ENCODE results near the gene RRAGC. TPM values are rescaled to one million over a fixed set of nuclear protein-coding genes. Genes with fewer than 3 reads are reported as not detected.
"Not testable (repeated sequence)": the region's sequence is repeated elsewhere in the genome, so short reads cannot be mapped to it uniquely, and the experiment has no call there.

The RRAGC gene
- total RNA-seq, 2 donors from 2014 or later, result 17.2 to 20.2 TPM

- H3K9me3 ChIP-seq, result no peaks in the 10 kb centered on the region
- peaks cover 21% of the 10 kb centered on the region for H3K36me3 ChIP-seq
- TF ChIP-seq CTCF (IDR thresholded peaks at IDR 0.05), result no peak
- no peak overlapping the region for H3K4me3 ChIP-seq
- DNase-seq (ENCODE audit: low spot score), result no peak
- no peak for ATAC-seq (ENCODE audit: insufficient number of reproducible peaks, low FRiP score, low read depth)
- H3K27ac ChIP-seq, result no peak overlapping the region
- H3K27me3 ChIP-seq (replicated peaks; ENCODE audit: insufficient read depth), result no peaks in the 10 kb centered on the region
- H3K4me1 ChIP-seq (ENCODE audit: control insufficient read depth in 1 of 2, low read depth in 2 of 2), result peaks cover 10 to 24% of the 10 kb centered on the region in 2 donors
Observed at GRCh38 chr1:38852780-38853179, 6.8 kb downstream of the RRAGC start.

DNA sequence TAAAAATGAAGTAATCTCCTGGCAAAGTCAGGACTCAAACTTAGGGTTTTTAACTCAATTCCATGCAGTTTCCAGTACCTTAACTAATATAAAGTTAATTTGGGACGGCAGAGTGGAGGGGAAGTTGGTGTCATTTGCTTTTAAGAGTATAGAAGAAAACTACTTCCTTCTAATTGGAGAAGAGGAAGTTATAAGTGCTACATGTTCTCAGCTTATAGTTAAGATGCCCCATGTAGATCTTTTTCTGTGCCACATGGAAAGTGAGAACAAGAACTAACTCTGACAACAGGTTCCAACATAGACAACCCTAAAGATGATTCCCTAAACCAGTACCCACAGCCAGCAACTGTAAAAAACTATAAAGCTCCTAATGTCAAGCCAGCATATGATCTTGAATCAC, 11.5 kb downstream of the RRAGC start:
- H3K4me3 ChIP-seq, result no peak overlapping the region
- H3K9me3 ChIP-seq, result no peaks in the 10 kb centered on the region
- H3K4me1 ChIP-seq (ENCODE audit: control insufficient read depth in 1 of 2, low read depth in 2 of 2), result peaks cover 0 to 3% of the 10 kb centered on the region in 2 donors
- H3K27me3 ChIP-seq (replicated peaks; ENCODE audit: insufficient read depth), result no peaks in the 10 kb centered on the region
- no peak for ATAC-seq (ENCODE audit: insufficient number of reproducible peaks, low FRiP score, low read depth)
- no peak for DNase-seq (ENCODE audit: low spot score)
- H3K27ac ChIP-seq, result no peak overlapping the region
- TF ChIP-seq CTCF (IDR thresholded peaks at IDR 0.05), result no peak
- H3K36me3 ChIP-seq, result peaks cover 22% of the 10 kb centered on the region

GRCh38 chr1:38846210-38846609, 13.4 kb downstream of the RRAGC start:
- peaks cover 22% of the 10 kb centered on the region for H3K36me3 ChIP-seq
- no peak overlapping the region for H3K4me3 ChIP-seq
- H3K27me3 ChIP-seq (replicated peaks; ENCODE audit: insufficient read depth), result no peaks in the 10 kb centered on the region
- no peak for ATAC-seq (ENCODE audit: insufficient number of reproducible peaks, low FRiP score, low read depth)
- no peak for DNase-seq (ENCODE audit: low spot score)
- TF ChIP-seq CTCF (IDR thresholded peaks at IDR 0.05), result no peak
- H3K27ac ChIP-seq, result no peak overlapping the region
- no peaks in the 10 kb centered on the region for H3K4me1 ChIP-seq (ENCODE audit: control insufficient read depth in 1 of 2, low read depth in 2 of 2)
- H3K9me3 ChIP-seq, result no peaks in the 10 kb centered on the region

DNA sequence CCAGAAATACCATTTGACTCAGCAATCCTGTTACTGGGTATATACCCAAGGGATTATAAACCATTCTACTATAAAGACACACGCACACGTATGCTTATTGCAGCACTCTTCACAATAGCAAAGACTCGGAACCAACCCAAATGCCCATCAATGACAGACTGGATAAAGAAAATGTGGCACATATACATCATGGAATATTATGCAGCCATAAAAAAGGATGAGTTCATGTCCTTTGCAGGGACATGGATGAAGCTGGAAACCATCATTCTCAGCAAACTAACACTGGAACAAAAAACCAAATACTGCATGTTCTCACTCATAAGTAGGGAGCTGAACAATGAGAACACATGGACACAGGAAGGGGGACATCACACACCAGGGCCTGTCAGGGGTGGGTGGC, 14.5 kb downstream of the RRAGC start:
- H3K4me3 ChIP-seq; H3K4me1 ChIP-seq (ENCODE audit: control insufficient read depth in 1 of 2, low read depth in 2 of 2); ATAC-seq (ENCODE audit: insufficient number of reproducible peaks, low FRiP score, low read depth); H3K27me3 ChIP-seq (replicated peaks; ENCODE audit: insufficient read depth); H3K9me3 ChIP-seq; DNase-seq (ENCODE audit: low spot score); H3K27ac ChIP-seq: not testable (repeated sequence)
- H3K36me3 ChIP-seq, result peaks cover 22% of the 10 kb centered on the region

DNA sequence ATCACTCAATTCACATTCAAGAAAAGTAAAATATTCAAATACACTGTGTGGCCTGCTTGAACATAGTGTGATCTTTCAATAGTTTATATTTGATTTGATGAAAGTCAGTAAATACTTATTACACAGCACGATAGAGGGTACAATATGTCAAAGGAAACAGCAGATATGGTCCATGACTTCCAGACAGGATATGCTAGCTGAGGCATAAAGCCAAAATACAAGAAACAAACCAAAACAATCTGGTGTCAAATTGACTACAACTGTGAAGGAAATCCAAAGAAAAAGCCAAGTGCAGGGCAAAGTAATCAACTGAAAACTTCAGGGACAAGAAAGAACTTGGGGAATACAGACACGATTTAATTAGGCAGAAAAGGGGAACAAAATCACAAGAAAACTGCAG, 19.3 kb downstream of the RRAGC start:
- Histone ChIP-seq H3K9me3 (no peaks in the 10 kb centered on the region), H3K4me3 (no peak overlapping the region), H3K4me1 (ENCODE audit: control insufficient read depth in 1 of 2, low read depth in 2 of 2) (no peaks in the 10 kb centered on the region), H3K36me3 (peaks cover 9% of the 10 kb centered on the region), H3K27me3 (replicated peaks; ENCODE audit: insufficient read depth) (no peaks in the 10 kb centered on the region), H3K27ac (no peak overlapping the region)
- ATAC-seq (ENCODE audit: insufficient number of reproducible peaks, low FRiP score, low read depth) (no peak), DNase-seq (ENCODE audit: low spot score) (no peak)
- no peak for TF ChIP-seq CTCF (IDR thresholded peaks at IDR 0.05)

DNA sequence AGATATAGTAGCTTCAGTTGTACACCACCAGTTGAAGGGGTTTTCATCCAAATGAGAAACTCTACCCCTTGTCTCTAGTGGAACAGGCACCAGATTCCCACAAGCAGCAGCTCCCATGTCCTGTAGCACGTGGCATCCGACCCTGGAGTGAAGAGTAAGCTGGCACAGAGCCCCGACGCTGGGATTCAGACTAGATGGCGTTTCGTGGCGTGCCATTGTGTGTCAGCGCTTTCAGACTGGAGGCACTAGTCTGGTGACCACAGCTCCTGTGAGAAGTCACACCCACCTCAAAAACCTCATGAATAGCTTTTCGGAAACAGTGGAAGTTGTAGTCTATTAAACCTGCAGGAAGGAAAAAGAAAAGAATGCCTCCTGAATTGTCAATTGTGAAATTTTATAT, 20.2 kb downstream of the RRAGC start:
- ATAC-seq (ENCODE audit: insufficient number of reproducible peaks, low FRiP score, low read depth), result no peak
- Histone ChIP-seq H3K27ac (no peak overlapping the region), H3K4me3 (no peak overlapping the region), H3K4me1 (ENCODE audit: control insufficient read depth in 1 of 2, low read depth in 2 of 2) (no peaks in the 10 kb centered on the region), H3K27me3 (replicated peaks; ENCODE audit: insufficient read depth) (no peaks in the 10 kb centered on the region), H3K9me3 (no peaks in the 10 kb centered on the region), H3K36me3 (peaks cover 3% of the 10 kb centered on the region)
- no peak for DNase-seq (ENCODE audit: low spot score)
- TF ChIP-seq CTCF (IDR thresholded peaks at IDR 0.05), result no peak

DNA sequence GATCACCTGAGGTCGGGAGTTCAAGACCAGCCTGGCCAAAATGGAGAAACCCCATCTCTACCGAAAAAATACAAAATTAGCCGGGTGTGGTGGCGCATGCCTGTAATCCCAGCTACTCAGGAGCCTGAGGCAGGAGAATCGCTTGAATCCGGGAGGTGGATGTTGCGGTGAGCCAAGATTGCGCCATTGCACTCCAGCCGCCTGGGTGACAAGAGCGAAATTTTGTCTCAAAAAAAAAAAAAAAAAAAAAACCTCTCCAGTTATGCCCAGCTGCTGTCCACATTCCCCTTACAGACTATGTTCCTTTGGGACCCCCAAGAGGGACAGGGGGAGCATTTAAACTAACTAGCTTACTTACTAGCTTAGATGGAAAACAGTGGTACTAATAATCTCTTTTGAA, 23.3 kb downstream of the RRAGC start:
- DNase-seq (ENCODE audit: low spot score); H3K27me3 ChIP-seq (replicated peaks; ENCODE audit: insufficient read depth); H3K36me3 ChIP-seq; H3K4me1 ChIP-seq (ENCODE audit: control insufficient read depth in 1 of 2, low read depth in 2 of 2); H3K9me3 ChIP-seq; H3K27ac ChIP-seq; ATAC-seq (ENCODE audit: insufficient number of reproducible peaks, low FRiP score, low read depth); H3K4me3 ChIP-seq: not testable (repeated sequence)

Data from thoracic aorta (tissue), 2 donors.